Measurements from ENCODE around the gene MYCBP.

MYCBP gene

GRCh38 chr1:38812981-38813380 lies 60.2 kb downstream of the MYCBP start:
- TF ChIP-seq CTCF (IDR thresholded peaks at IDR 0.05; ENCODE audit: low read depth, low read length, missing control alignments): no peak
- H3K4me3 ChIP-seq (ENCODE audit: low read depth, low read length): no peak overlapping the region
- in situ Hi-C loops (cut with HindIII; ENCODE audit: low sequenced_read_pairs): no loop called here
- no peak for DNase-seq (ENCODE audit: low read depth)
